Measurements from ENCODE around the gene PHACTR1. TPM values are rescaled to one million over a fixed set of nuclear protein-coding genes. Genes with fewer than 3 reads are reported as not detected.

Gene PHACTR1
- total and polyA plus RNA-seq, 4 donors: 0.31 to 1.5 (median 0.79) TPM

DNA sequence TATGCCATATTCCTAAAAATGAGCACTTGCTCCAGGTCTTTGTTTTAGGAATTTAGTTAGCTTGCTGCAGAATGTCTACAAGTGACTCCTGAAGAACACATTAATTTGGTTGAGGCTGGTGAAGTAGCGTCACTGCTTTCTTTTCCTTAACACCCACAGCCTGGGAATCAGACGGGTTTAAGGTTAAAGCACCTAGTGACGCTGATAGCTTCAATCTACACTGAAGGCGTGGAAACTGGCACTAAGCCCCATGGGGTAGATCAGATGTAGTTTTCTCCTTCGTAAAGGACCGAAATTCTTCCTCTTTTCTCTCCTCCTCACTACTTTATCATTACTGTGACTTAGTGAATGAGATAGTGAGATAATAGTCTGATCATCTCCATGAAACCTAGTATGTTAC lies 521.5 kb downstream of the PHACTR1 start (continued):
- TF ChIP-seq ZBTB33 (IDR thresholded peaks at IDR 0.05): no peak
- no peak for TF ChIP-seq GABPA (IDR thresholded peaks at IDR 0.05 in 1 of 2, conservative IDR thresholded peaks at IDR 0.05 in 1 of 2)
- no peak for TF ChIP-seq JUND (IDR thresholded peaks at IDR 0.05)
- TF ChIP-seq HNF4A (conservative IDR thresholded peaks at IDR 0.05): no peak
- no peak for TF ChIP-seq EGR1 (IDR thresholded peaks at IDR 0.05; ENCODE audit: low read depth in 2 of 2)
- TF ChIP-seq RAD21 (IDR thresholded peaks at IDR 0.05): no peak

DNA sequence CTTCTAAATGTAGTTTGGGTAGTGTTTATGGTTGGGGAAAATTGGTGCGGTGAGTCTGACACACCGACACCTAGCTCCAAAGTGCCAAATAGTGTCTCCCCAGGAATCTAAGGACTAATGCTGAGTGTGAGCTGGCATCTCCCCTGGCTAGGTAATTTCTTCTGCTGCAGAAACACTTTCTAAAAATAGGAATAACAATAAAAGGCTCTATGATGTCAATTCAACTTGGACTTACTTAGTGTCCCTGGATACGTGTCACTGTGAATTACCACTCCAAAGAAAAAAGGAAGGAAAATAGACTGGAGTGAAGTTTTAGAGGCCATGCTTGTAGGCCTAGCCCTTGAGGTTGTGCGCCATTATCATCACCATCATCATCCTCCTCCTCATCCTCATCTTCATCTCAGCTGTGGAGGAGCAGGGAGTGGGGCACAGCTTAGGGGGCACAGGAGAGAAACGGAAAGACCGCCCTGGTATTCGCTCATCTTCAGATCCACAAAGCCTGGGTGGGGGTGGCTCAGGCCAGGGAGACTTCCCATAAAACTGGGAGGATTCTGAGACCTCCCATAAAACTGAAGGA lies 522.2 kb downstream of the PHACTR1 start:
- no peak for TF ChIP-seq JUND (IDR thresholded peaks at IDR 0.05)
- TF ChIP-seq, protein P1, sequence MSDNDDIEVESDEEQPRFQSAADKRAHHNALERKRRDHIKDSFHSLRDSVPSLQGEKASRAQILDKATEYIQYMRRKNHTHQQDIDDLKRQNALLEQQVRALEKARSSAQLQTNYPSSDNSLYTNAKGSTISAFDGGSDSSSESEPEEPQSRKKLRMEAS (IDR thresholded peaks at IDR 0.05): no peak
- no peak for TF ChIP-seq FOXA1 (IDR thresholded peaks at IDR 0.05)
- no peak for TF ChIP-seq SP1 (IDR thresholded peaks at IDR 0.05)
- TF ChIP-seq REST (IDR thresholded peaks at IDR 0.05): no peak
- TF ChIP-seq HNF4G (IDR thresholded peaks at IDR 0.05): no peak
- no peaks in the 10 kb centered on the region for H3K9me3 ChIP-seq (ENCODE audit: control insufficient read depth in 4 of 4, low read length in 3 of 4)
- no peaks in the 10 kb centered on the region for H3K36me3 ChIP-seq (ENCODE audit: control insufficient read depth in 4 of 4, insufficient read depth in 3 of 4, low read depth in 1 of 4, low read length in 3 of 4)
- H3K4me1 ChIP-seq (ENCODE audit: control insufficient read depth in 4 of 4, insufficient read depth in 4 of 4, low read length in 3 of 4): peaks cover 0 to 15% (median 0%) of the 10 kb centered on the region in 4 donors
- H3K4me3 ChIP-seq (ENCODE audit: low read depth in 1 of 3, low read length in 3 of 3): no peak overlapping the region
- H3K9ac ChIP-seq (ENCODE audit: low read depth in 1 of 2, low read length in 2 of 2): no peak overlapping the region
- no peak overlapping the region for H3K27ac ChIP-seq (ENCODE audit: low read depth in 1 of 2, low read length in 2 of 2)
- H3K27me3 ChIP-seq (ENCODE audit: control insufficient read depth in 4 of 4, insufficient read depth in 4 of 4, low read length in 3 of 4): no peaks in the 10 kb centered on the region
- WGBS: 90% methylated on average over 7 of the region's 7 CpGs
- no peak for DNase-seq (ENCODE audit: low spot score)

GRCh38 chr6:13239530-13240455 lies 523.2 kb downstream of the PHACTR1 start:
- Histone ChIP-seq H3K27me3 (ENCODE audit: control insufficient read depth in 4 of 4, insufficient read depth in 4 of 4, low read length in 3 of 4) (no peaks in the 10 kb centered on the region), H3K9me3 (ENCODE audit: control insufficient read depth in 4 of 4, low read length in 3 of 4) (no peaks in the 10 kb centered on the region), H3K36me3 (ENCODE audit: control insufficient read depth in 4 of 4, insufficient read depth in 3 of 4, low read depth in 1 of 4, low read length in 3 of 4) (no peaks in the 10 kb centered on the region), H3K4me1 (ENCODE audit: control insufficient read depth in 4 of 4, insufficient read depth in 4 of 4, low read length in 3 of 4) (peaks cover 0 to 7% (median 0%) of the 10 kb centered on the region in 4 donors), H3K27ac (ENCODE audit: low read depth in 1 of 2, low read length in 2 of 2) (no peak overlapping the region), H3K9ac (ENCODE audit: low read depth in 1 of 2, low read length in 2 of 2) (no peak overlapping the region), H3K4me3 (ENCODE audit: low read depth in 1 of 3, low read length in 3 of 3) (no peak overlapping the region)
- no peak for DNase-seq (ENCODE audit: low spot score)
- TF ChIP-seq NR2F2 (IDR thresholded peaks at IDR 0.05): no peak
- TF ChIP-seq, protein P2, sequence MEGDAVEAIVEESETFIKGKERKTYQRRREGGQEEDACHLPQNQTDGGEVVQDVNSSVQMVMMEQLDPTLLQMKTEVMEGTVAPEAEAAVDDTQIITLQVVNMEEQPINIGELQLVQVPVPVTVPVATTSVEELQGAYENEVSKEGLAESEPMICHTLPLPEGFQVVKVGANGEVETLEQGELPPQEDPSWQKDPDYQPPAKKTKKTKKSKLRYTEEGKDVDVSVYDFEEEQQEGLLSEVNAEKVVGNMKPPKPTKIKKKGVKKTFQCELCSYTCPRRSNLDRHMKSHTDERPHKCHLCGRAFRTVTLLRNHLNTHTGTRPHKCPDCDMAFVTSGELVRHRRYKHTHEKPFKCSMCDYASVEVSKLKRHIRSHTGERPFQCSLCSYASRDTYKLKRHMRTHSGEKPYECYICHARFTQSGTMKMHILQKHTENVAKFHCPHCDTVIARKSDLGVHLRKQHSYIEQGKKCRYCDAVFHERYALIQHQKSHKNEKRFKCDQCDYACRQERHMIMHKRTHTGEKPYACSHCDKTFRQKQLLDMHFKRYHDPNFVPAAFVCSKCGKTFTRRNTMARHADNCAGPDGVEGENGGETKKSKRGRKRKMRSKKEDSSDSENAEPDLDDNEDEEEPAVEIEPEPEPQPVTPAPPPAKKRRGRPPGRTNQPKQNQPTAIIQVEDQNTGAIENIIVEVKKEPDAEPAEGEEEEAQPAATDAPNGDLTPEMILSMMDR (IDR thresholded peaks at IDR 0.05; ENCODE audit: low read depth, low read length, missing input control): no peak
- no peak for TF ChIP-seq JUND (IDR thresholded peaks at IDR 0.05)
- no peak for TF ChIP-seq REST (IDR thresholded peaks at IDR 0.05)
- TF ChIP-seq, protein P1 (IDR thresholded peaks at IDR 0.05): no peak
- TF ChIP-seq SP1 (IDR thresholded peaks at IDR 0.05): no peak
- TF ChIP-seq RXRA (IDR thresholded peaks at IDR 0.05): no peak
- no peak for TF ChIP-seq GABPA (IDR thresholded peaks at IDR 0.05 in 1 of 2, conservative IDR thresholded peaks at IDR 0.05 in 1 of 2)
- no peak for TF ChIP-seq HNF4G (IDR thresholded peaks at IDR 0.05)
- TF ChIP-seq HNF4A (conservative IDR thresholded peaks at IDR 0.05): no peak
- WGBS: 83% methylated on average over 9 of the region's 9 CpGs

All from liver (tissue), 9 donors.